ENCODE data around the gene JAK1. TPM values are rescaled to one million over a fixed set of nuclear protein-coding genes. Genes with fewer than 3 reads are reported as not detected.

JAK1 gene
- total and polyA plus RNA-seq, 11 donors, result 20.5 to 189 (median 94.8) TPM

DNA sequence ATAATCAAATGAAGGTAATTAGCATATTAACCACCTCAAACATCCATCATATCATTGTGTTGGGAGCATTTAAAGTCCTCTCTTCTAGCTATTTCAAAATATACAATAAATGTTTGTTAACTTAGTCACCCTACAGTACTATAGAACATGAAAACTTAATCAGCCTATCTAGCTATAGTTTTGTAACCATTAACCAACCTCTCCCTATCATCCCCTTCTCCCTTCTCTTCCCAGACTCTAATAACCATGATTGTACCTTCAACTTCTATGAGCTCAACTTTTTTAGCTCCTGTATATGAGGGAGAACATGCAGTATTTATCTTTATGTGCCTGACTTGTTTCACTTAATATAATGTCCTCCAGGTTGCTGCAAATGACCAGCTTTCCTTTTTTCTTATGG lies 167.5 kb downstream of the JAK1 start:
- Histone ChIP-seq H3K4me1 (no peaks in the 10 kb centered on the region), H3K27ac (no peak overlapping the region), H3K9me3 (peaks cover 0 to 9% (median 0%) of the 10 kb centered on the region in 12 donors), H3K4me3 (no peak overlapping the region), H3K36me3 (no peaks in the 10 kb centered on the region), H3K27me3 (no peaks in the 10 kb centered on the region)
- TF ChIP-seq, protein P1, sequence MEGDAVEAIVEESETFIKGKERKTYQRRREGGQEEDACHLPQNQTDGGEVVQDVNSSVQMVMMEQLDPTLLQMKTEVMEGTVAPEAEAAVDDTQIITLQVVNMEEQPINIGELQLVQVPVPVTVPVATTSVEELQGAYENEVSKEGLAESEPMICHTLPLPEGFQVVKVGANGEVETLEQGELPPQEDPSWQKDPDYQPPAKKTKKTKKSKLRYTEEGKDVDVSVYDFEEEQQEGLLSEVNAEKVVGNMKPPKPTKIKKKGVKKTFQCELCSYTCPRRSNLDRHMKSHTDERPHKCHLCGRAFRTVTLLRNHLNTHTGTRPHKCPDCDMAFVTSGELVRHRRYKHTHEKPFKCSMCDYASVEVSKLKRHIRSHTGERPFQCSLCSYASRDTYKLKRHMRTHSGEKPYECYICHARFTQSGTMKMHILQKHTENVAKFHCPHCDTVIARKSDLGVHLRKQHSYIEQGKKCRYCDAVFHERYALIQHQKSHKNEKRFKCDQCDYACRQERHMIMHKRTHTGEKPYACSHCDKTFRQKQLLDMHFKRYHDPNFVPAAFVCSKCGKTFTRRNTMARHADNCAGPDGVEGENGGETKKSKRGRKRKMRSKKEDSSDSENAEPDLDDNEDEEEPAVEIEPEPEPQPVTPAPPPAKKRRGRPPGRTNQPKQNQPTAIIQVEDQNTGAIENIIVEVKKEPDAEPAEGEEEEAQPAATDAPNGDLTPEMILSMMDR (IDR thresholded peaks at IDR 0.05), result no peak
- TF ChIP-seq POLR2A (IDR thresholded peaks at IDR 0.05), result no peak
- no peak for ATAC-seq
- no peak for DNase-seq
- intact Hi-C loops (cut with DNase I), result no loop called here

DNA sequence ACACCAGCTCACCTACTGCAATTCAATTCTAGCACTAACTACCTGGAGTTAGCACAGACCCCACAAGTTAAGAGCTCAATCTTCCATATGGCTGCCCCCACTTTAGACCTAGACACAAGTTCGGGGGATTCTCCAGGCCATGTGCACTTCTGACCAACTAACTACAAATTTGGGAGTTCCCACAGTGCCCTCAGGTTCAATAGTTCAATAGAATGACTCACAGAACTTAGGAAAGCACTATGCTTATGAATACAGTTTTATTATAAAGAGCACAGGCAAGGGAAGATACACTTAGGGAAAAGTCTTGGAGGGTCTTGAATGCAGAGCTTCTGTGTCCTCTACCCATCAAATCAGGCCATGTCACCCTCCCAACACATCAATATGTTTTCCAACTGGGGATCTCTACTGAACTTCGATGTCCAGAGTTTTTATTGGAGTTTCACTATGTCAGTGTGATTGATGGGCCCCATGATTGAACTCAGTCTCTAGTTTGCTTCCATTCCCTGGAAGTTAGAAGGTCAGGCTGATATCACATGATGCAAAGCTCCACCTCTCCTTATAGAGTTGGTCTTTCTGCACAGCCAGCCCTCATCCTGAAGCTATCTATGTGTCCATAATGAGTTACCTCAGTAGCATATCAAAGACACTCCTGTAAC lies 175.4 kb downstream of the JAK1 start:
- no peak overlapping the region for H3K4me3 ChIP-seq
- no peaks in the 10 kb centered on the region for H3K27me3 ChIP-seq
- no peak for ATAC-seq
- H3K9me3 ChIP-seq, result peaks cover 0 to 19% (median 9%) of the 10 kb centered on the region in 12 donors
- no peaks in the 10 kb centered on the region for H3K4me1 ChIP-seq
- H3K27ac ChIP-seq, result no peak overlapping the region
- 96 to 99% (median 97%) methylated on average over 2 of the region's 2 CpGs for WGBS, 4 donors
- H3K36me3 ChIP-seq, result peaks cover 0 to 21% (median 7%) of the 10 kb centered on the region in 9 donors
- intact Hi-C loops (cut with DNase I), result no loop called here
- TF ChIP-seq, protein P1 (IDR thresholded peaks at IDR 0.05), result no peak
- TF ChIP-seq POLR2A (IDR thresholded peaks at IDR 0.05), result no peak
- DNase-seq, result no peak

Other genes with a start within 250 kb of the JAK1 start
- gene RAVER2, start 221.5 kb downstream of the JAK1 start, total RNA-seq, result 10 to 100 TPM; 16.5 to 25.8 (median 20.4) TPM
- 1 to 10 TPM; 6.3 to 9.9 TPM for gene RAVER2, start 221.5 kb downstream of the JAK1 start, polyA plus RNA-seq
- 100 to 1,000 TPM in 8 of 9 donors, 10 to 100 TPM in 1; 87.8 to 181 (median 123) TPM for gene AK4, start 181.7 kb upstream of the JAK1 start, total RNA-seq
- 10 to 100 TPM; 16.0 to 40.0 TPM for gene AK4, start 181.7 kb upstream of the JAK1 start, polyA plus RNA-seq